ENCODE results near the gene DTWD2. TPM values are rescaled to one million over a fixed set of nuclear protein-coding genes. Genes with fewer than 3 reads are reported as not detected.

The DTWD2 gene
- total and polyA plus RNA-seq, 2 of the 4 experiments (the other 2 are of a cell fraction) = 1.2 to 1.8 TPM

- Histone ChIP-seq H4K20me1 (ENCODE audit: insufficient read depth, low read length) (no peaks in the 10 kb centered on the region), H3K23ac (ENCODE audit: low read depth, low read length) (no peak overlapping the region), H3K27me3 (ENCODE audit: control insufficient read depth, insufficient read depth, low read length) (no peaks in the 10 kb centered on the region), H4K5ac (ENCODE audit: low read depth, low read length) (no peak overlapping the region), H3K4me3 (ENCODE audit: insufficient read depth, low read depth, low read length) (no peak overlapping the region), H3K9me3 (ENCODE audit: control insufficient read depth, insufficient read depth, low read length) (no peaks in the 10 kb centered on the region), H3K4me2 (ENCODE audit: low read depth, low read length) (no peak overlapping the region), H2BK15ac (ENCODE audit: low read depth, low read length) (no peak overlapping the region), H2BK120ac (ENCODE audit: low read depth, low read length) (no peak overlapping the region), H3K9ac (ENCODE audit: low read depth, low read length) (no peak overlapping the region), H2AK5ac (ENCODE audit: low read depth, low read length) (no peak overlapping the region), H3K4me1 (ENCODE audit: control insufficient read depth, insufficient read depth, low read length) (no peaks in the 10 kb centered on the region), H3K14ac (replicated peaks; ENCODE audit: low read depth, low read length) (no peak overlapping the region), H3K9me1 (ENCODE audit: insufficient read depth, low read length) (no peaks in the 10 kb centered on the region), H3K4ac (ENCODE audit: low read depth, low read length) (no peak overlapping the region), H3K27ac (ENCODE audit: insufficient read depth, low read length) (no peak overlapping the region), H4K91ac (ENCODE audit: insufficient read depth, low read depth, low read length) (no peak overlapping the region), H2AFZ (replicated peaks; ENCODE audit: low read length, poor library complexity) (no peak overlapping the region), H3K56ac (ENCODE audit: extremely low read depth, insufficient read depth, low read length) (no peak overlapping the region), H2BK5ac (ENCODE audit: low read depth, low read length, poor library complexity, severe bottlenecking) (no peak overlapping the region), H2BK20ac (ENCODE audit: low read depth, low read length) (no peak overlapping the region), H3K36me3 (ENCODE audit: control insufficient read depth, insufficient read depth, low read length) (no peaks in the 10 kb centered on the region), H3K18ac (ENCODE audit: low read depth, low read length) (no peak overlapping the region), H2AK9ac (replicated peaks; ENCODE audit: low read depth, low read length, poor library complexity) (no peak overlapping the region), H4K8ac (ENCODE audit: low read depth in 2 of 2, low read length in 2 of 2) (no peak overlapping the region), H3K79me1 (ENCODE audit: low read depth in 1 of 2, low read length in 2 of 2) (no peaks in the 10 kb centered on the region)
- TF ChIP-seq CTCF (conservative IDR thresholded peaks at IDR 0.05; ENCODE audit: low read depth, low read length) (peak; percentile 51), MXI1 (IDR thresholded peaks at IDR 0.05; ENCODE audit: borderline replicate concordance, low read depth, low read length) (no peak), POLR2A (IDR thresholded peaks at IDR 0.05; ENCODE audit: low read depth, low read length) (no peak), MAFK (IDR thresholded peaks at IDR 0.05; ENCODE audit: low read depth, low read length) (no peak), MAZ (IDR thresholded peaks at IDR 0.05; ENCODE audit: borderline replicate concordance, low read depth, low read length) (no peak), RAD21 (IDR thresholded peaks at IDR 0.05; ENCODE audit: low read length) (peak; percentile 62), SMC3 (IDR thresholded peaks at IDR 0.05; ENCODE audit: low read depth, low read length) (no peak)
- peak; percentile 22 for DNase-seq
- no TSS peak for BruUV-seq (replicated peaks)
- ChIA-PET CTCF (interaction anchor here (0.6 to 1.4 kb wide), 3 partner anchors 13 to 165 kb away, joined by 3 to 5 read pairs (median 3); no protein-coding TSS in a partner anchor), POLR2A (ENCODE audit: unreplicated experiment) (no interaction called here)
- in situ Hi-C loops (cut with MboI; ENCODE audit: low sequenced_read_pairs) (no loop called here), intact Hi-C loops (cut with micrococcal nuclease) (loop anchor here (5.0 to 10.0 kb wide), 2 partner anchors 164 to 342 kb away; no protein-coding TSS in a partner anchor), dilution Hi-C loops (cut with HindIII; ENCODE audit: low sequenced_read_pairs, unreplicated experiment) (no loop called here)
- ATAC-seq (ENCODE audit: low read depth) = peak; percentile 60
- WGBS, 2 experiments (ENCODE audit: extremely low coverage in 2 of 2, insufficient read length in 1 of 2) = no CpG with 5 or more reads among the region's 2 CpGs
Measured at GRCh38 chr5:118956727-118957126, 31.6 kb downstream of the DTWD2 start.
